Measurements from ENCODE around the gene SMC1B. TPM values are rescaled to one million over a fixed set of nuclear protein-coding genes. Genes with fewer than 3 reads are reported as not detected.

Gene SMC1B
- total RNA-seq, 2 donors from 2014 or later: not detected

DNA sequence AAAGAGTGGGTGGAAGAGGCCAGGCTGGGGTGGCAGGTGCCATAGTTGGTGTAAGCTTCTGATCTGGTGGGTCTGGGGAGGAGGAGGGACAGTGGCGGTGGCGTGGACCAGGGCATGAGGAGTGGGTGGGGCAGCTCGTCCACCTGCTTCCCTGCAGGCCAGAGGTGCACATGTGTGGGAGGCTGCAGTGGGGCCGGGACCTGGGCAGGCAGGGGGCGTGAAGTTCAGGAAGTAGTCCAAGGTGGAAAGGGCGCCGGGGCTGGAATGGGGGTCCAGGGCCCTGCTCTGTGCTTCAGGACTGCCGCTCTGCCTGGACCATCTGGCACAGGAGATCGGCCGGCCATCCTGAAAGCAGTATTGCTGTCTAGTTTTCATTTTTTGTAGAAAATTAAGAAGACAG lies 16.0 kb upstream of the SMC1B start:
- H3K4me3 ChIP-seq: no peak overlapping the region
- no peak overlapping the region for H3K27ac ChIP-seq
- H3K9me3 ChIP-seq: no peaks in the 10 kb centered on the region
- TF ChIP-seq, protein P1, sequence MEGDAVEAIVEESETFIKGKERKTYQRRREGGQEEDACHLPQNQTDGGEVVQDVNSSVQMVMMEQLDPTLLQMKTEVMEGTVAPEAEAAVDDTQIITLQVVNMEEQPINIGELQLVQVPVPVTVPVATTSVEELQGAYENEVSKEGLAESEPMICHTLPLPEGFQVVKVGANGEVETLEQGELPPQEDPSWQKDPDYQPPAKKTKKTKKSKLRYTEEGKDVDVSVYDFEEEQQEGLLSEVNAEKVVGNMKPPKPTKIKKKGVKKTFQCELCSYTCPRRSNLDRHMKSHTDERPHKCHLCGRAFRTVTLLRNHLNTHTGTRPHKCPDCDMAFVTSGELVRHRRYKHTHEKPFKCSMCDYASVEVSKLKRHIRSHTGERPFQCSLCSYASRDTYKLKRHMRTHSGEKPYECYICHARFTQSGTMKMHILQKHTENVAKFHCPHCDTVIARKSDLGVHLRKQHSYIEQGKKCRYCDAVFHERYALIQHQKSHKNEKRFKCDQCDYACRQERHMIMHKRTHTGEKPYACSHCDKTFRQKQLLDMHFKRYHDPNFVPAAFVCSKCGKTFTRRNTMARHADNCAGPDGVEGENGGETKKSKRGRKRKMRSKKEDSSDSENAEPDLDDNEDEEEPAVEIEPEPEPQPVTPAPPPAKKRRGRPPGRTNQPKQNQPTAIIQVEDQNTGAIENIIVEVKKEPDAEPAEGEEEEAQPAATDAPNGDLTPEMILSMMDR (IDR thresholded peaks at IDR 0.05): no peak
- no peaks in the 10 kb centered on the region for H3K27me3 ChIP-seq
- no peaks in the 10 kb centered on the region for H3K4me1 ChIP-seq
- H3K36me3 ChIP-seq: no peaks in the 10 kb centered on the region
- DNase-seq (ENCODE audit: low spot score): no peak

DNA sequence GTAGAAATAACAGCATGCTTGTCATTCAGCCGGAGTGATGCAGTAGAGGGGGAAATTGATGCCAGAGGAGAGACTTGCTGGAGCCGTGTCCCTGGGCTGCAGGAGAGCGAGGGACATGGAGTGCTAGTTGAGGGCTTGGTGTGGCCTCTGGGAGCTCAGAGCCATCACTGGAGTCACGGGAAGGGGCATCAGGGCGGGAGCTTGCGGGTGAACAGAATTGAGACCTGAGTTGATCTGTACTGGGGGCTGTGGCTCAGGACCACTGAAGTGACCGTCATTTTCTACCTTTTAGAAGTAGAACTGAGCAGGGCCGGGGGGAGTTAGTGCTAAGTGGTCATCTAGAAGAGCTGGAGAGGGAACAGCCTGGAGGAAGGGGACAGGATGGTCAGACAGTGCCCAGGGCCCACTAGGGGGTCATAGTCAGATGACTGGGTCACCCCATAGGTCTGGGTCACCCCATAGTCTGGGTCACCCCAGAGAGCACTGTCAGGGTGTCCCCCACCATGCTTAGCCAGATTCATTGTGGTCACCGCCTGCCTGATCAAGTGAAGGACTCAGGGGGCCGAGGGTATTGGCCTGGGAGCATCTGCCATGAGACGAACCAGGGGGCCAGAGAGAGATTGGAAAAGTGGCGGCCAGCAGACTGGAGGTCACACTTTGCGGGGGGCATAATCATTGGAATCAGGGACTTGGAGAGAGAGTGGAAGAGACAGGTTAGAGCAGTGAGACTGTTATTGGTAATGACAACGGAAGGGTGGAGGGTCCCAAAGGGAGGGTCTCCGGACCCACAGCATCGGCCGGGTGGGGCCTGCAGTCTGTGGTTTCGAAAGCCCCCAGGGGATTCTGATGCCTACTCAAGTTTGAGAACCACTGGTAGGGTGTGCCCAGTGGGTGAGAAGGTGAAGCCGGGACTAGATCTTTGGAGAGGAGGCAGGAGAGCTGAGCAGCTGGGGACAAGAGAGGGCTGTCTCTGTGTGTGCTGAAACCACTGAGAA lies 15.3 kb upstream of the SMC1B start:
- Histone ChIP-seq H3K36me3 (no peaks in the 10 kb centered on the region), H3K9me3 (no peaks in the 10 kb centered on the region), H3K4me3 (no peak overlapping the region), H3K27me3 (no peaks in the 10 kb centered on the region), H3K27ac (no peak overlapping the region), H3K4me1 (no peaks in the 10 kb centered on the region)
- TF ChIP-seq, protein P1 (IDR thresholded peaks at IDR 0.05): no peak
- DNase-seq (ENCODE audit: low spot score): no peak

DNA sequence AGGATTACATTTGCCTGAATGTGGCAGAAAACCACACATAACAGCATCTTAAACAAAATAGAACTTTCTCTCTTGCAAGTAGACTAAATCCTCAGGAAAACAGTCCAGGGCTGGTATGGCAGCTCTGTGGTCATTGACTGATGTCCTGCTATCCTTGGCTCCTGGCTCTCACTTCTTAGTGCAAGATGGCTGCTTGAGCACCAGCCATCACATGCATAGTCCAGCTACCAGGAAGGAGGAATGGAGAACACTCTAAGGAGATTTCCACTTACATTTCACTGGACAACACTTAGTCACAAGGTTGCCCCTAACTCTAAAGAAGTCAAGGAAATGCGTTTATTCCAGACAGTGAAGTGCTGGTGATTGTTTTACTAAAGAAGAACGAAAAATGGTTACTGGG lies 13.7 kb upstream of the SMC1B start:
- no peaks in the 10 kb centered on the region for H3K4me1 ChIP-seq
- H3K27ac ChIP-seq: no peak overlapping the region
- H3K36me3 ChIP-seq: no peaks in the 10 kb centered on the region
- no peak overlapping the region for H3K4me3 ChIP-seq
- peak; percentile 26 for DNase-seq (ENCODE audit: low spot score)
- no peaks in the 10 kb centered on the region for H3K27me3 ChIP-seq
- H3K9me3 ChIP-seq: no peaks in the 10 kb centered on the region
- TF ChIP-seq, protein P1 (IDR thresholded peaks at IDR 0.05): no peak

DNA sequence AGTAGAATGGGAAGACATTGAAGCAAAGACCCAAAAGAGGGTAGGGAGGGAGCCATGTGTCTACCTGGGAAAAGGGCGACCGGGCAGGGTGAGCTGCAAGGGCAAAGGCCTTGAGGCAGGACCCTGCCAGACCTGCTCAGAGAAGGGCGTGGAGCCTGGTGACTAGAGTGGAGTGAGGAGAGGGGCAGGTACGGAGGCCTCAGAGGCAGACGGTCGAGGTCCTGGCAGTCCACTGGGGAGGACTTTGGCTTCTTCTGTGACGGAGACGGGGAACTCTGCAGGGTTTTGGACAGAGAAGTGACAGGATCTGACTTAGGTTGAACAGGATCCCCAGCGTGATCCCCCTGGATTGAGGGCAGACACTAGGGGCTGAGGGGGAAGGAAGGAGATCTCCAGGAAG lies 13.0 kb upstream of the SMC1B start:
- TF ChIP-seq, protein P1 (IDR thresholded peaks at IDR 0.05): no peak
- peak; percentile 38 for DNase-seq (ENCODE audit: low spot score)
- H3K36me3 ChIP-seq: no peaks in the 10 kb centered on the region
- no peaks in the 10 kb centered on the region for H3K4me1 ChIP-seq
- H3K27ac ChIP-seq: no peak overlapping the region
- no peak overlapping the region for H3K4me3 ChIP-seq
- no peaks in the 10 kb centered on the region for H3K27me3 ChIP-seq
- H3K9me3 ChIP-seq: no peaks in the 10 kb centered on the region

DNA sequence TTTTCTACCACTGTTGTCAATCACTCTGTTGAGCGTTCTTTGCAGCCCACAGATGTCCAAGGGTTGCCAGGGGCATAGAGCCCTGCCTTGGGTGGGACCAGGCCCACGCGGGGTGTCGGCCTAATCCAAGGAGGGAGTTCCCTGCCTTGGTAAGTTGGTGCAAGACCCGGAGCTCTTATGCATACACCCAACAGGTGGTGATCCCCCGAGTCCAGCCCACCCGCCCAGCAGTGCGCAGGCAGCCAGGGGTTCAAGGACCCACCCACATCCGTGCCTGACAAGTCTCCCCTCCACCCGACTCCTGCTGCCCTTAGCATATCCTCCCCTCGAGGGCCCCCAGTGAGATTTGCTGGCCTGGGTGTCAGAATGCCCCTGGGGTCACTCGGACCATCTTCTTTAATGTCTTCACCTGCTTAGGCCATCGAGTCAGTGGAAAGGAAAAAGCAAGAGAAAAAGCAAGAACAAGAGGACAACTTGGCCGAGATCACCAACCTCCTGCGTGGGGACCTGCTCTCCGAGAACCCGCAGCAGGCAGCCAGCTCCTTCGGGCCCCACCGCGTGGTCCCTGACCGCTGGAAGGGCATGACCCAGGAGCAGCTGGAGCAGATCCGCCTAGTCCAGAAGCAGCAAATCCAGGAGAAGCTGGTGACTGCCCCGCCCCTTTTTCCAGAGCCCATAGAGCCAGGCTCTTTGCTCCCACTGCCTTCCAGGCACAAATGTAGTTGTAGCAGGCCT lies 12.3 kb upstream of the SMC1B start:
- H3K27me3 ChIP-seq: no peaks in the 10 kb centered on the region
- DNase-seq (ENCODE audit: low spot score): peak; percentile 26
- no peak overlapping the region for H3K4me3 ChIP-seq
- TF ChIP-seq, protein P1 (IDR thresholded peaks at IDR 0.05): no peak
- H3K4me1 ChIP-seq: no peaks in the 10 kb centered on the region
- no peaks in the 10 kb centered on the region for H3K9me3 ChIP-seq
- no peak overlapping the region for H3K27ac ChIP-seq
- no peaks in the 10 kb centered on the region for H3K36me3 ChIP-seq

All from right atrium auricular region (tissue), 2 donors.